HFFc6 (cell line): ENCODE measurements around the gene PIK3CA. TPM values are rescaled to one million over a fixed set of nuclear protein-coding genes. Genes with fewer than 3 reads are reported as not detected.

Experiments
- DNase-seq: peaks from one replicate; pipeline ENCODE4 v3.0.0-alpha.2; 2018
- H3K27ac Mint-ChIP-seq: 2 replicates; pipeline ENCODE4 v1.8.0; 2020; ENCODE audit warnings: mild to moderate bottlenecking, mixed read lengths
- H3K27me3 Mint-ChIP-seq: 2 replicates; pipeline ENCODE4 v1.8.0; 2021; ENCODE audit warnings: mild to moderate bottlenecking, moderate library complexity, mixed read lengths; ENCODE audit not compliant: insufficient read depth
- H3K36me3 Mint-ChIP-seq: 2 replicates; pipeline ENCODE4 v1.8.0; 2021; ENCODE audit warnings: low read depth, mixed read lengths
- H3K4me1 Mint-ChIP-seq: 2 replicates; pipeline ENCODE4 v1.8.0; 2020; ENCODE audit warnings: low read depth, mixed read lengths
- H3K4me3 Mint-ChIP-seq: 2 replicates; pipeline ENCODE4 v1.8.0; 2020; ENCODE audit warnings: mild to moderate bottlenecking, moderate library complexity, mixed read lengths
- H3K9me3 Mint-ChIP-seq: 2 replicates; pipeline ENCODE4 v1.8.0; 2020; ENCODE audit warnings: mild to moderate bottlenecking, mixed read lengths
- CTCF ChIP-seq: fragments of 200-600 bp; sonication (generic); IDR thresholded peaks from 2 replicates; pipeline ENCODE4 v1.5.0; 2021; ENCODE audit warnings: antibody characterized with exemption, mild to moderate bottlenecking
- total RNA-seq, 6 experiments: library from RNA; stranded (reverse); fragmentation: NEBNext Ultra II Directional; extraction: Animal tissue kit (Norgen Biotek cat#: 25700); gene quantifications; 2 replicates in 1 of 6; 3 replicates in 5 of 6; pipeline ENCODE4 v1.2.3, GENCODE V29; 2021

PIK3CA gene
- total RNA-seq, 6 experiments from 2014 or later: 16.1 to 21.2 (median 19.7) TPM

- H3K27me3 Mint-ChIP-seq: peaks cover 11% of the 10 kb centered on the region
Measured at GRCh38 chr3:179136195-179136594, 12.0 kb upstream of the PIK3CA start.

GRCh38 chr3:179141890-179142289, 6.3 kb upstream of the PIK3CA start:
- H3K4me3 Mint-ChIP-seq: no peak overlapping the region
- peaks cover 8% of the 10 kb centered on the region; the same call in 1 of the 2 replicates for H3K36me3 Mint-ChIP-seq
- TF ChIP-seq CTCF: no peak

More at GRCh38 chr3:179136195-179136594, 12.0 kb upstream of the PIK3CA start:
- no peak for DNase-seq
- no peak for TF ChIP-seq CTCF
- Mint-ChIP-seq H3K4me1 (no peaks in the 10 kb centered on the region), H3K36me3 (peaks cover 8% of the 10 kb centered on the region; the same call in 1 of the 2 replicates), H3K27ac (no peak overlapping the region), H3K4me3 (no peak overlapping the region), H3K9me3 (peaks cover 16% of the 10 kb centered on the region)

GRCh38 chr3:179146911-179147513, 1.1 kb upstream of the PIK3CA start:
- peaks cover 42% of the 10 kb centered on the region for H3K4me1 Mint-ChIP-seq
- peak; percentile 85 for TF ChIP-seq CTCF
- H3K27ac Mint-ChIP-seq: no peak overlapping the region
- DNase-seq: peak; percentile 77
- H3K9me3 Mint-ChIP-seq: no peaks in the 10 kb centered on the region
- no peak overlapping the region for H3K4me3 Mint-ChIP-seq
- no peaks in the 10 kb centered on the region; the same call in 1 of the 2 replicates for H3K27me3 Mint-ChIP-seq
- no peaks in the 10 kb centered on the region for H3K36me3 Mint-ChIP-seq

More at GRCh38 chr3:179141890-179142289, 6.3 kb upstream of the PIK3CA start:
- peaks cover 4% of the 10 kb centered on the region for H3K27me3 Mint-ChIP-seq
- H3K9me3 Mint-ChIP-seq: peaks cover 16% of the 10 kb centered on the region
- H3K4me1 Mint-ChIP-seq: peaks cover 12% of the 10 kb centered on the region
- H3K27ac Mint-ChIP-seq: no peak overlapping the region
- no peak for DNase-seq

- Mint-ChIP-seq H3K9me3 (no peaks in the 10 kb centered on the region), H3K27ac (no peak overlapping the region), H3K4me3 (no peak overlapping the region), H3K27me3 (no peaks in the 10 kb centered on the region; the same call in 1 of the 2 replicates), H3K36me3 (no peaks in the 10 kb centered on the region), H3K4me1 (peaks cover 45% of the 10 kb centered on the region)
- peak; percentile 2 for DNase-seq
- TF ChIP-seq CTCF: peak; percentile 51
Measured at GRCh38 chr3:179147514-179147872, 664 bp upstream of the PIK3CA start.

- Mint-ChIP-seq H3K36me3 (no peaks in the 10 kb centered on the region), H3K4me3 (peak overlapping the region; percentile 98), H3K27ac (peak overlapping the region; percentile 84), H3K9me3 (no peaks in the 10 kb centered on the region), H3K4me1 (peaks cover 40% of the 10 kb centered on the region), H3K27me3 (no peaks in the 10 kb centered on the region; the same call in 1 of the 2 replicates)
- TF ChIP-seq CTCF: no peak
- peak; percentile 10 for DNase-seq
Measured at GRCh38 chr3:179148616-179149405, 654 bp downstream of the PIK3CA start.
